Measurements from ENCODE around the gene CDC42EP1.

- TF ChIP-seq POLR2A (IDR thresholded peaks at IDR 0.05), result no peak
- TF ChIP-seq CTCF (IDR thresholded peaks at IDR 0.05), result no peak
- TF ChIP-seq POLR2AphosphoS5 (IDR thresholded peaks at IDR 0.05), result no peak
Measured at GRCh38 chr22:37535159-37535558, 25.1 kb upstream of the CDC42EP1 start.
